ENCODE data around the gene PPP2R1A.

PPP2R1A gene

GRCh38 chr19:52227980-52228379 is 38.1 kb downstream of the PPP2R1A start:
- CTCF ChIA-PET, result interaction anchor here (2.3 kb wide), 1 partner anchor 9 kb away, joined by 10 read pairs; no protein-coding TSS in a partner anchor
- H3K4me3 ChIP-seq (ENCODE audit: low read depth, low read length), result no peak overlapping the region
- no peak for TF ChIP-seq CTCF (IDR thresholded peaks at IDR 0.05; ENCODE audit: insufficient read depth, low read length, missing control alignments)
- no peak for DNase-seq (ENCODE audit: low read depth, low spot score)
- POLR2A ChIA-PET, result no interaction called here

DNA sequence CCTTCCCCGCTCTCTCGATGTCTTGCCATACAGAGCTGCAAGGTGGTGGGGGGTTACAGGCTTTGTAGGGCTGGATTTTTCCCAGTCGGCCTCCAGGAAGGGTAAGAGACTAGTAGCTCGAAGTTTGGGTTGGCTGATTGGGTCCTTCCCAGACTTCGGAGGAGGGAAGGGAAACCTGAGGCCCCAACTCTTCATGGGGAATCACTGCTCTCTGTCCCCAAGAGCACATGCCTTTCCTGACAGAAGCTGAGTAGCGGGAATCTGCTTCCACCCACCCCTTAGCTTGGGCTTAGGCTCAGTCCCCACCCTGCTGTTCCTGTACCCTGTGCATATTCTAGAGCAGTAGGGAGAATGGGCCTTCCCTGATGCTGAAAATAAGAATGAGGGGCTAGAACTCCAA is 39.7 kb downstream of the PPP2R1A start:
- POLR2A ChIA-PET, result no interaction called here
- CTCF ChIA-PET, result interaction anchor here (2.3 kb wide), 1 partner anchor 8 kb away, joined by 10 read pairs; no protein-coding TSS in a partner anchor

DNA sequence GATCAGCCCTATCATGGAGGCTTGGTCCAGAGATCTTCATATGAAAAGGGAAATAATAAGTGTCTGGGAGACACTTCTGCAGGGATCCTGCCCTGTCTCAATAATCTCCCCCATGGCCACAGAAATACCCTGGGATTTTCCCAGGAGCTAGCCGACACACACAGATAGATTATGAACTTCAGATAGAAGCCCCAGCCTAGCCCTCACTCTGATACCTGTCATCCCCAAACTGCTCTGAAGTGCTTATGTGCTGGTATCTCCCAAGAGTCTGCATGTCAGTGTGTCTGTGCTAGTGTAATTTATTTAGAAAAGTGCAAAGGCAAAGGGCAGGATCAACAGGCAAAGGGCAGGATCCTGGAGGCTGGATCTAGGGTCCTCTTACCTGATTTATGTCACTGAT is 40.8 kb downstream of the PPP2R1A start:
- POLR2A ChIA-PET, result no interaction called here
- CTCF ChIA-PET, result interaction anchor here (1.0 kb wide), 1 partner anchor 329 kb away, joined by 3 read pairs; no protein-coding TSS in a partner anchor
- TF ChIP-seq CTCF (IDR thresholded peaks at IDR 0.05; ENCODE audit: insufficient read depth, low read length, missing control alignments), result no peak
- no peak overlapping the region for H3K4me3 ChIP-seq (ENCODE audit: low read depth, low read length)
- DNase-seq (ENCODE audit: low read depth, low spot score), result no peak

More for the DNA sequence above, 39.7 kb downstream of the PPP2R1A start:
- no peak overlapping the region for H3K4me3 ChIP-seq (ENCODE audit: low read depth, low read length)
- TF ChIP-seq CTCF (IDR thresholded peaks at IDR 0.05; ENCODE audit: insufficient read depth, low read length, missing control alignments), result no peak
- no peak for DNase-seq (ENCODE audit: low read depth, low spot score)

DNA sequence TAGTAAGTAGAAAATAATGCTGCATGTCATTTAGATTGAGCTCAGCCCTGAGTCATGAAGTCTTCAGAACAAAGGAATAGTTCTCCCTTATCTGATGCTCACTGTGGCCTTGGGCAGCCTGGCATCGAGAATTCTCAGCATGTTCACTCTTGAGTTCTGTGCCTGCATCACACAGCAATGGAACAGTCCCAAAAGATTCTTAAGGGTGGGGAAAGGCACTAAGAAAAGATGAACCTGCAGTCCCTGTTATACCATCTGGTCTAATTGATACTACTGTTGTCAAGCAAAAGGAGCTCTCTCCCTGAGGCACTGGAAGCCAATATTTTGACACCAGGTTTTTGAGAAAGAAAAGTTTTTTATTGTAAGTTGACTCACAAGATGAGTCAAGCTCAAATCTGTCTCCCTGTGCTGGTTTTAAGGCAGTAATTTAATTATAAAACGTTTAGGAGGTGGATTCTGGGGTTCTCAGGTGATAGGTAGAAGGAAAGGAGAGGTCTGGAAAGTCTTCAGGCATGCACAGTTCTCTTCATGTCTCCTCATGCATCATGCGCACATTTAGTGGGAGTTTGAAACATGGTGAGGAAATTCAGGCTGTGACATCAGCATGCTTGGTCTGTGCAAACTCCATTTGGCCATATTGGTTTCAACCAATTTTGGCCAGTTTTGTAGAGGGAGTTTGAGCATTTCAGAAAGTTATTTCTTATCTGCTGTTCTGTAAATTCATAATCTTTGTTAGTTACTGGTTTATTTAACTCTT is 41.5 kb downstream of the PPP2R1A start:
- ChIA-PET POLR2A (no interaction called here), CTCF (interaction anchor here (1.0 kb wide), 1 partner anchor 329 kb away, joined by 3 read pairs; no protein-coding TSS in a partner anchor)
- no peak overlapping the region for H3K4me3 ChIP-seq (ENCODE audit: low read depth, low read length)
- TF ChIP-seq CTCF (IDR thresholded peaks at IDR 0.05; ENCODE audit: insufficient read depth, low read length, missing control alignments), result no peak
- DNase-seq (ENCODE audit: low read depth, low spot score), result no peak

- ChIA-PET CTCF (interaction anchor here (1.0 kb wide), 1 partner anchor 95 kb away, joined by 3 read pairs; the partner anchor contains the start of gene ZNF616), POLR2A (no interaction called here)
- DNase-seq (ENCODE audit: low read depth, low spot score), result no peak
- TF ChIP-seq CTCF (IDR thresholded peaks at IDR 0.05; ENCODE audit: insufficient read depth, low read length, missing control alignments), result no peak
- H3K4me3 ChIP-seq (ENCODE audit: low read depth, low read length), result no peak overlapping the region
These were observed 44.6 kb downstream of the PPP2R1A start for GRCh38 chr19:52234406-52234805.

DNA sequence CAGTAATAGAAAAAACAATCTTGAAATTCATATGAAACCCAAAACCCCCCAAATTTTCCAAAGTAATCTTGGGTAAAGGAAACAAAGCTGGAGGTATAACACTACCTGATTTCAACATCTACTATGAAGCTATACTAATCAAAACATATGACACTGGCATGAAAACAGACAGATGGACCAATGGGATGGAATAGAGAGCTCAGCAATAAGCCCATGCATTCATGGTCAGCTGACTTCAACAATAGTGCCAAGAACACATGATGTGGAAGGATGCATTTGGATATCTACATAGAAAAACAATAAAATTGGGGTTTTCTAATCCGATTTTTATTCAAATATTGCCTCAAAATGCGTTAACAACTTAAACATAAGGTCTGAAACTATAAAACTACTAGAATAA is 47.3 kb downstream of the PPP2R1A start:
- ChIA-PET CTCF (interaction anchor here (0.6 to 1.9 kb wide), 33 partner anchors 8 to 460 kb away, joined by 3 to 49 read pairs (median 4); partner anchors contain the start of genes ZNF616, ZNF766 and ZNF836), POLR2A (no interaction called here)
- no peak overlapping the region for H3K4me3 ChIP-seq (ENCODE audit: low read depth, low read length)
- DNase-seq (ENCODE audit: low read depth, low spot score), result no peak
- no peak for TF ChIP-seq CTCF (IDR thresholded peaks at IDR 0.05; ENCODE audit: insufficient read depth, low read length, missing control alignments)

Data from AG04449 (cell line).